NCI-H2227 (cell line): ENCODE data around the gene PRR30.
A peak's percentile ranks its signal among the peaks of the same experiment; 100 is the strongest.
"Not testable (repeated sequence)": the region's sequence is repeated elsewhere in the genome, so short reads cannot be mapped to it uniquely, and the experiment has no call there.

Experiments used
- DNase-seq: peaks from one replicate; lab custom pipeline; 2025; ENCODE audit not compliant: unreplicated experiment; lab: John Stamatoyannopoulos, UW

The PRR30 gene

GRCh38 chr2:27130396-27130795, 8.8 kb downstream of the PRR30 start:
- no peak for DNase-seq

GRCh38 chr2:27128668-27129571, 10.3 kb downstream of the PRR30 start:
- no peak for DNase-seq

GRCh38 chr2:27127883-27128667, 11.1 kb downstream of the PRR30 start:
- DNase-seq: no peak

GRCh38 chr2:27126252-27126710, 12.9 kb downstream of the PRR30 start:
- DNase-seq: no peak

GRCh38 chr2:27125104-27125503, 14.1 kb downstream of the PRR30 start:
- DNase-seq: no peak

GRCh38 chr2:27123302-27124150, 15.7 kb downstream of the PRR30 start, which contains the start of gene ABHD1:
TSS of gene ABHD1 (plus strand) at chr2:27123815. CDS start at chr2:27123949, 134 bp downstream.
- peak; percentile 59 for DNase-seq

GRCh38 chr2:27122791-27123190, 16.4 kb downstream of the PRR30 start:
- DNase-seq: no peak

- no peak for DNase-seq
Observed at GRCh38 chr2:27121906-27122305, 17.3 kb downstream of the PRR30 start.

GRCh38 chr2:27119330-27119670, 19.9 kb downstream of the PRR30 start:
- DNase-seq: not testable (repeated sequence)

- DNase-seq: peak; percentile 63
Observed at GRCh38 chr2:27118525-27119329, 20.5 kb downstream of the PRR30 start, which contains the start of gene CGREF1. TSS of gene CGREF1 (minus strand) at chr2:27119128. CDS start at chr2:27104366, 14,762 bp downstream.

GRCh38 chr2:27117995-27118524, 21.1 kb downstream of the PRR30 start:
- no peak for DNase-seq

GRCh38 chr2:27115519-27115918, 23.7 kb downstream of the PRR30 start:
- no peak for DNase-seq

- not testable (repeated sequence) for DNase-seq
Observed at GRCh38 chr2:27111392-27112078, 27.7 kb downstream of the PRR30 start.

- not testable (repeated sequence) for DNase-seq
Observed at GRCh38 chr2:27110603-27111352, 28.4 kb downstream of the PRR30 start.

GRCh38 chr2:27109083-27109482, 30.1 kb downstream of the PRR30 start:
- DNase-seq: no peak

- DNase-seq: no peak
Observed at GRCh38 chr2:27108221-27108620, 31.0 kb downstream of the PRR30 start.

- no peak for DNase-seq
Observed at GRCh38 chr2:27105981-27106380, 33.2 kb downstream of the PRR30 start.

GRCh38 chr2:27102329-27102728, 36.9 kb downstream of the PRR30 start:
- DNase-seq: no peak
